ENCODE measurements around the gene KLF16. TPM values are rescaled to one million over a fixed set of nuclear protein-coding genes. Genes with fewer than 3 reads are reported as not detected.

Gene KLF16
- 10 to 100 TPM; 37.9 to 39.0 TPM for total RNA-seq

- no peak for DNase-seq
These were observed at the start of gene KLF16 for GRCh38 chr19:1863328-1863637. Gene KLF16 (minus strand): TSS chr19:1863579. CDS start chr19:1863497, 82 bp downstream.

GRCh38 chr19:1912760-1913505 lies 49.6 kb upstream of the KLF16 start:
- H3K27ac Mint-ChIP-seq = no peak overlapping the region
- no peaks in the 10 kb centered on the region for H3K9me3 Mint-ChIP-seq
- peaks cover 4% of the 10 kb centered on the region for H3K36me3 Mint-ChIP-seq
- H3K27me3 Mint-ChIP-seq = no peaks in the 10 kb centered on the region
- no peak for DNase-seq
- peaks cover 18% of the 10 kb centered on the region for H3K4me1 Mint-ChIP-seq
- H3K4me3 Mint-ChIP-seq = no peak overlapping the region

More at GRCh38 chr19:1863328-1863637, at the start of gene KLF16:
- peak within 1 kb of the TSS; percentile 91 for H3K4me3 Mint-ChIP-seq
- H3K27ac Mint-ChIP-seq = peak within 1 kb of the TSS; percentile 91
- peaks cover 24% of the 10 kb centered on the region for H3K4me1 Mint-ChIP-seq
- H3K9me3 Mint-ChIP-seq = no peaks in the 10 kb centered on the region
- H3K36me3 Mint-ChIP-seq = peaks cover 11% of the 10 kb centered on the region
- no peaks in the 10 kb centered on the region for H3K27me3 Mint-ChIP-seq

- Mint-ChIP-seq H3K27ac (no peak overlapping the region), H3K9me3 (no peaks in the 10 kb centered on the region), H3K4me3 (no peak overlapping the region), H3K27me3 (no peaks in the 10 kb centered on the region), H3K36me3 (peaks cover 7% of the 10 kb centered on the region), H3K4me1 (peaks cover 18% of the 10 kb centered on the region)
- DNase-seq = no peak
These were observed 48.6 kb upstream of the KLF16 start for GRCh38 chr19:1911995-1912394.

- H3K4me3 Mint-ChIP-seq = no peak overlapping the region
- DNase-seq = no peak
- H3K4me1 Mint-ChIP-seq = peaks cover 18% of the 10 kb centered on the region
- no peaks in the 10 kb centered on the region for H3K27me3 Mint-ChIP-seq
- no peak overlapping the region for H3K27ac Mint-ChIP-seq
- H3K9me3 Mint-ChIP-seq = no peaks in the 10 kb centered on the region
- H3K36me3 Mint-ChIP-seq = peaks cover 7% of the 10 kb centered on the region
These were observed 47.7 kb upstream of the KLF16 start for GRCh38 chr19:1911098-1911497.

GRCh38 chr19:1910177-1910576 lies 46.8 kb upstream of the KLF16 start:
- H3K9me3 Mint-ChIP-seq = no peaks in the 10 kb centered on the region
- peaks cover 23% of the 10 kb centered on the region for H3K4me1 Mint-ChIP-seq
- H3K4me3 Mint-ChIP-seq = no peak overlapping the region
- DNase-seq = no peak
- H3K36me3 Mint-ChIP-seq = peaks cover 12% of the 10 kb centered on the region
- no peaks in the 10 kb centered on the region for H3K27me3 Mint-ChIP-seq
- no peak overlapping the region for H3K27ac Mint-ChIP-seq

GRCh38 chr19:1909761-1910080 lies 46.3 kb upstream of the KLF16 start:
- no peak for DNase-seq
- Mint-ChIP-seq H3K4me3 (peak overlapping the region; percentile 18), H3K4me1 (peaks cover 25% of the 10 kb centered on the region), H3K27ac (no peak overlapping the region), H3K9me3 (no peaks in the 10 kb centered on the region), H3K27me3 (no peaks in the 10 kb centered on the region), H3K36me3 (peaks cover 12% of the 10 kb centered on the region)

GRCh38 chr19:1908364-1908678 lies 44.9 kb upstream of the KLF16 start:
- DNase-seq = no peak
- Mint-ChIP-seq H3K9me3 (no peaks in the 10 kb centered on the region), H3K27ac (no peak overlapping the region), H3K4me1 (peaks cover 38% of the 10 kb centered on the region), H3K4me3 (no peak overlapping the region), H3K27me3 (no peaks in the 10 kb centered on the region), H3K36me3 (peaks cover 12% of the 10 kb centered on the region)

GRCh38 chr19:1907563-1908363 lies 44.4 kb upstream of the KLF16 start:
- Mint-ChIP-seq H3K27ac (no peak overlapping the region), H3K4me3 (no peak overlapping the region), H3K4me1 (peaks cover 43% of the 10 kb centered on the region), H3K27me3 (no peaks in the 10 kb centered on the region), H3K36me3 (peaks cover 12% of the 10 kb centered on the region), H3K9me3 (no peaks in the 10 kb centered on the region)
- DNase-seq = no peak

GRCh38 chr19:1906985-1907562 lies 43.7 kb upstream of the KLF16 start:
- Mint-ChIP-seq H3K9me3 (no peaks in the 10 kb centered on the region), H3K27ac (no peak overlapping the region), H3K4me3 (peak overlapping the region; percentile 18), H3K4me1 (peaks cover 43% of the 10 kb centered on the region), H3K27me3 (no peaks in the 10 kb centered on the region), H3K36me3 (peaks cover 12% of the 10 kb centered on the region)
- DNase-seq = no peak

- DNase-seq = no peak
- Mint-ChIP-seq H3K9me3 (no peaks in the 10 kb centered on the region), H3K27me3 (no peaks in the 10 kb centered on the region), H3K36me3 (peaks cover 12% of the 10 kb centered on the region), H3K4me3 (peak overlapping the region; percentile 85), H3K27ac (peak overlapping the region; percentile 79), H3K4me1 (peaks cover 43% of the 10 kb centered on the region)
These were observed 42.5 kb upstream of the KLF16 start for GRCh38 chr19:1905863-1906375.

GRCh38 chr19:1905110-1905862 lies 41.9 kb upstream of the KLF16 start, which contains the start of the genes ADAT3 and SCAMP4:
Gene ADAT3 (plus strand): TSS chr19:1905399. CDS start chr19:1912048, 6,649 bp downstream.
Gene SCAMP4 (plus strand): TSS chr19:1905399. CDS start chr19:1915020, 9,621 bp downstream.
- Mint-ChIP-seq H3K9me3 (no peaks in the 10 kb centered on the region), H3K27ac (peak within 1 kb of the TSS; percentile 86), H3K4me1 (peaks cover 42% of the 10 kb centered on the region), H3K4me3 (peak within 1 kb of the TSS; percentile 85), H3K36me3 (peaks cover 12% of the 10 kb centered on the region), H3K27me3 (no peaks in the 10 kb centered on the region)
- DNase-seq = peak; percentile 100

GRCh38 chr19:1904860-1905109 lies 41.4 kb upstream of the KLF16 start:
- Mint-ChIP-seq H3K9me3 (no peaks in the 10 kb centered on the region), H3K4me1 (peaks cover 38% of the 10 kb centered on the region), H3K27ac (peak overlapping the region; percentile 86), H3K27me3 (no peaks in the 10 kb centered on the region), H3K36me3 (peaks cover 12% of the 10 kb centered on the region), H3K4me3 (peak overlapping the region; percentile 81)
- DNase-seq = no peak

GRCh38 chr19:1902923-1903322 lies 39.5 kb upstream of the KLF16 start:
- no peaks in the 10 kb centered on the region for H3K27me3 Mint-ChIP-seq
- no peak for DNase-seq
- H3K27ac Mint-ChIP-seq = peak overlapping the region; percentile 74
- H3K36me3 Mint-ChIP-seq = peaks cover 8% of the 10 kb centered on the region
- peaks cover 26% of the 10 kb centered on the region for H3K4me1 Mint-ChIP-seq
- no peaks in the 10 kb centered on the region for H3K9me3 Mint-ChIP-seq
- peak overlapping the region; percentile 48 for H3K4me3 Mint-ChIP-seq

GRCh38 chr19:1901940-1902404 lies 38.6 kb upstream of the KLF16 start:
- peaks cover 34% of the 10 kb centered on the region for H3K4me1 Mint-ChIP-seq
- no peak overlapping the region for H3K4me3 Mint-ChIP-seq
- no peaks in the 10 kb centered on the region for H3K27me3 Mint-ChIP-seq
- no peak overlapping the region for H3K27ac Mint-ChIP-seq
- DNase-seq = no peak
- peaks cover 6% of the 10 kb centered on the region for H3K36me3 Mint-ChIP-seq
- no peaks in the 10 kb centered on the region for H3K9me3 Mint-ChIP-seq

- H3K27me3 Mint-ChIP-seq = no peaks in the 10 kb centered on the region
- H3K36me3 Mint-ChIP-seq = no peaks in the 10 kb centered on the region
- H3K27ac Mint-ChIP-seq = peak overlapping the region; percentile 97
- no peak for DNase-seq
- no peaks in the 10 kb centered on the region for H3K9me3 Mint-ChIP-seq
- H3K4me3 Mint-ChIP-seq = peak overlapping the region; percentile 82
- H3K4me1 Mint-ChIP-seq = peaks cover 28% of the 10 kb centered on the region
These were observed 33.1 kb upstream of the KLF16 start for GRCh38 chr19:1896508-1896907.

Data from activated naive CD8-positive, alpha-beta T cell treated with anti-CD3 and anti-CD28 coated beads for 36 hours (primary cell).